GM21447 (cell line): ENCODE measurements around the gene IMPA2.

Source experiments
- ATAC-seq: cut with Tn5 transposase; IDR thresholded peaks from one replicate; pipeline ENCODE4 v1.9.1; 2021; ENCODE audit not compliant: unreplicated experiment

Gene IMPA2

GRCh38 chr18:12006488-12006840 is 25.2 kb downstream of the IMPA2 start:
- no peak for ATAC-seq

GRCh38 chr18:12007063-12007462 is 25.8 kb downstream of the IMPA2 start:
- no peak for ATAC-seq

GRCh38 chr18:12008181-12008767 is 27.0 kb downstream of the IMPA2 start:
- ATAC-seq: no peak

- no peak for ATAC-seq
Measured at GRCh38 chr18:12008842-12009580, 27.7 kb downstream of the IMPA2 start.

- no peak for ATAC-seq
Measured at GRCh38 chr18:12009581-12010140, 28.4 kb downstream of the IMPA2 start.

- ATAC-seq: no peak
Measured at GRCh38 chr18:12010187-12010802, 29.0 kb downstream of the IMPA2 start.

GRCh38 chr18:12011199-12011956 is 30.1 kb downstream of the IMPA2 start:
- ATAC-seq: no peak

- ATAC-seq: no peak
Measured at GRCh38 chr18:12011957-12012549, 30.7 kb downstream of the IMPA2 start.

GRCh38 chr18:12012697-12013096 is 31.4 kb downstream of the IMPA2 start:
- no peak for ATAC-seq

GRCh38 chr18:12013186-12013916 is 32.0 kb downstream of the IMPA2 start:
- no peak for ATAC-seq

- no peak for ATAC-seq
Measured at GRCh38 chr18:12014086-12014485, 32.8 kb downstream of the IMPA2 start.

- ATAC-seq: no peak
Measured at GRCh38 chr18:12014521-12015415, 33.5 kb downstream of the IMPA2 start.

- no peak for ATAC-seq
Measured at GRCh38 chr18:12015416-12016062, 34.2 kb downstream of the IMPA2 start.

GRCh38 chr18:12017081-12017480 is 35.8 kb downstream of the IMPA2 start:
- ATAC-seq: no peak

- ATAC-seq: no peak
Measured at GRCh38 chr18:12018861-12019260, 37.6 kb downstream of the IMPA2 start.

GRCh38 chr18:12021077-12021476 is 39.8 kb downstream of the IMPA2 start:
- ATAC-seq: no peak

- no peak for ATAC-seq
Measured at GRCh38 chr18:12021596-12021995, 40.3 kb downstream of the IMPA2 start.

GRCh38 chr18:12023375-12023774 is 42.1 kb downstream of the IMPA2 start:
- ATAC-seq: no peak

- ATAC-seq: no peak
Measured at GRCh38 chr18:12026562-12026961, 45.3 kb downstream of the IMPA2 start.
